Endometrium (tissue), 2 donors: Measurements from ENCODE around the gene PDE2A.

ENCODE experiments used
- FAIRE-seq: peaks from 2 replicates; lab custom pipeline; 2012; peaks lifted over from hg19 to GRCh38; lab: Jason Lieb, UNC
- donor health status: control.
- donor health status: control.

PDE2A gene

GRCh38 chr11:72541257-72541974 lies 132.8 kb downstream of the PDE2A start:
- no peak for FAIRE-seq

DNA sequence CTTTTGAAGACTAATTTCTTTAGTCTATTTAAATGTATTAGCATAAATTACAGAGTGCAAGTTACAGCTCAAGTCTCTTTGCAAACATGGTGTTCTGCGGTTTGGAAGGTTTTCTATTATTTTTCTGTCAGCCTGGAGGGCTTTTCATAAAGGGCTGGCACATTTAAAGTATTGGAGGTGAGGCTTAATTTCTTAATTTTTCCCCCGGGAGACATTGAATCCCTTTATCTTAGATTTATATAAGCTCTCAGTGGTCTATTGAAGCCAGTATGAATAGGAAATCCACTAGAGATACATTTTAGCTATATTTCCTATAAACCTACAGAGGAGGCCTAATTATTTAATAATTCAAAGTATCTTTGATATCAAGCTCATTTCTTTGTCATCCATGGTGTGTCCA lies 137.2 kb downstream of the PDE2A start:
- no peak for FAIRE-seq

DNA sequence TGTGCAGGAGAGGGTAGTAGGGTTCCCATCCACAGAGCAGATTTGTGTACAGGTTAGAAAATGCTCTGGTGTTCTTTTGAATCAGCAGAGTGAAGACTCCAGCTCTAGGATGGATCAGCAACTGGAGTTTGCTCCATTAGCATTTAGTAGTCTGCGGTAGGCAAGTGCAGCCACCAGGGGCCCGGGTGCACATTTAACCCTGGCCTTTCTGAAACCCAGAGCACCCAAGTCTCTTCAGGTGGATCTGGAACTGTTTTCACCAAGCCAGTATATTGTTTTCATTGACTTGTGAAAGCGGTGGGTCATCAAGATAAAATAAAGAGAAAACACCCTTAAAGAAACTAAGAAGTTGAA lies 139.1 kb downstream of the PDE2A start:
- FAIRE-seq, result no peak

DNA sequence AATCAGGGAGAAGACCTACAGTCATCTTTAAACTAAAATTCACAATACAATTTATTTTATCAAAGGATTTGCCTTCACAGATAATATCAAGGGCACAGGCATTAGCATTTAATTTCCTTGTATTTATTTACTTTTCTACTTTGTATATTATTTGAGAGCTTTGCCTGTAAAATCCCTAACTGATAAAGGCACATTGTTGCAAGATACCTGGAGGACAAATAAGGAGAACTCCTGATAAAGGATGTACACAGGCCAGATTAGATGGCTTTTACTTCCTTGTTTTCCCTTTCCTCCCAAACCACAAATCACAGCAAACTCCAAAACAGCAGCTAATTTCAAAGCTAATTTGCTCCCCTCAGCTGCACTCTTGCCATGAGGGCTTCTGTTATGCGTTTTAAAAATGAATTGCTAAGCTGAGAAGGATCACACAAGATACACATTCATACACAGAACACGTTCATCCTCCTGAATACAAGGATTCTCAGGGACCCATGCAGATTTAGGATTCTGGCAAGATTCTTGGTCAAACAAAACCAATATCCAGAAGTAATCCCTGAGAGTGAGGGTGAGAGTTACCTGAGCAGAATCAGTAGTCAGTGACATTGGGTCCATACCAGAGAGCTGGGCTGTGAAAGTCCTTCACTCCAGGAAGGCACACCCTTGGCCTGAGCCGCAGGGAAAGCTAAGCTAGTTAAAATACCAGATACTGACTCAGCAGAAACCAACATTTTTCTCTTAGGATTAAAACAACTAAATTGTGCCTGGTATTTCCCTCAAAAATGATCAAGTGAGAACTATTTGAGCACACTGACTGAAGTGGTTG lies 139.6 kb downstream of the PDE2A start:
- FAIRE-seq, result no peak

DNA sequence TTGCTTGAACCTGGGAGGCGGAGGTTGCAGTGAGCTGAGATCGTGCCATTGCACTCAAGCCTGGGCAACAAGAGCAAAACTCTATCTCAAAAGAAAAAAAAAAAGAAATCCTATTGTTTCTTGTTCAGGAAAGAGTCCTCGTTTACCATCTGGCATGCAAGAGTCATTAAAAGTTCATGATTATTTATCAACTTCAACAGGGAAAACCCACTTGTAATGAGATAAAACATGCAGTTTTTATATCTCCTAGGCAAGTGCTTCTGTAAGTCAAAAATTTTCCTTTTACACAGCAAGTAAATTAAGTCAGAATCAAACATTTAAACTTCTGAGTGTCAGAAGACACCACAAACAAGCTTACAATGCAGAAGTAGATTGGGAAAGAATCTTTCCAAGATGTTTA lies 145.2 kb downstream of the PDE2A start:
- no peak for FAIRE-seq

DNA sequence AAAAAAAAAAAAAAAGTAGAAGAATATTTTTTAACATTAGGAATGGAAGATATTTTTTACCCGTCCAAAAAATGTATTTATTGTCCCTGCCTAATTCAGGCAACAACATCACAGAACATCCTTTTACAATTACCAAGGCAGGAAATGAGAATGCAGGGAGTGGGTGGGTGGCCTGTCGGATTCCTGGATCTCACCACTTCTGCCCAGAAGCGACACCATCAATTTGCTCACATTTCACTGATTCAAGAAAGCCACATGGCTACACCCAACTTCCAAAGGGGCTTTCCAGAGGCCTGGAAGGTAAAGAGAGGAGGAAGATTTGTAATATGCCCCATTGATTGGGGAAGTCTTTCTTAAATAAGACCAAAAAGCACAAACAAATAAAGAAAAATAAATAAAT lies 146.1 kb downstream of the PDE2A start:
- FAIRE-seq, result no peak
